B cell (primary cell): ENCODE measurements around the gene TBATA. TPM values are rescaled to one million over a fixed set of nuclear protein-coding genes. Genes with fewer than 3 reads are reported as not detected.

Source experiments
- ATAC-seq: fragments of 200-7000 bp; cut with Tn5 transposase; one replicate; pipeline ENCODE4 v1.10.0; 2021; ENCODE audit warnings: low read depth, mild to moderate bottlenecking, moderate number of reproducible peaks, moderate library complexity
- CTCF ChIA-PET: fragments of 350-600 bp; sonication (Branson Sonifier 250); formaldehyde crosslinking; loops from one replicate; lab custom pipeline; 2021; ENCODE audit warnings: antibody characterized with exemption, inconsistent platforms; lab: Charles Lee
- POLR2A ChIA-PET: fragments of 350-600 bp; sonication (Branson Sonifier 250); formaldehyde crosslinking; loops from one replicate; lab custom pipeline; 2021; ENCODE audit warnings: antibody characterized with exemption; lab: Charles Lee
- DNase-seq: peaks from one replicate; pipeline ENCODE4 v3.0.0; 2013
- H2AFZ ChIP-seq: 2 replicates; pipeline ENCODE4 v1.6.1; 2012; ENCODE audit warnings: mild to moderate bottlenecking, low read depth, low read length; ENCODE audit not compliant: insufficient read depth, poor library complexity, severe bottlenecking
- H3K27ac ChIP-seq, 2 donors: 1 replicate in 1 of 2; 2 replicates in 1 of 2; pipeline ENCODE4 v1.5.1; 2012 to 2013; ENCODE audit warnings: low read length in 2 of 2, mild to moderate bottlenecking in 2 of 2, moderate library complexity in 1 of 2
- H3K27me3 ChIP-seq, 4 experiments: fragments of 200-600 bp in 1 of 4; sonication (generic) in 1 of 4; replicated peaks in 1 of 4; 1 replicate in 2 of 4; 2 replicates in 2 of 4; pipeline versions ENCODE4 v1.6.1 to v1.7.0; 2013 to 2016; ENCODE audit warnings: low read length in 3 of 4, mild to moderate bottlenecking in 2 of 4, mixed read lengths in 1 of 4, moderate library complexity in 1 of 4; ENCODE audit not compliant: insufficient read depth in 4 of 4, control insufficient read depth in 3 of 4; ENCODE audit errors: control extremely low read depth in 1 of 4
- H3K36me3 ChIP-seq, 2 experiments: replicated peaks in 1 of 2; 1 replicate in 1 of 2; 2 replicates in 1 of 2; pipeline versions ENCODE4 v1.6.1 to v1.7.1; 2013; ENCODE audit warnings: low read length in 1 of 2; ENCODE audit not compliant: insufficient read depth in 2 of 2, control insufficient read depth in 1 of 2; ENCODE audit errors: control extremely low read depth in 1 of 2, extremely low read depth in 1 of 2
- H3K4me1 ChIP-seq, 2 donors: fragments of 200-600 bp in 1 of 2; sonication (generic) in 1 of 2; 1 replicate in 1 of 2; 2 replicates in 1 of 2; pipeline versions ENCODE4 v1.5.1 to v1.6.1; 2013 to 2017; ENCODE audit warnings: low read length in 2 of 2; ENCODE audit not compliant: control insufficient read depth in 2 of 2, insufficient read depth in 2 of 2
- H3K4me2 ChIP-seq: replicated peaks from 2 replicates; pipeline ENCODE3; 2012; ENCODE audit warnings: mild to moderate bottlenecking, low read depth, low read length; ENCODE audit not compliant: poor library complexity, severe bottlenecking
- H3K4me3 ChIP-seq, 5 experiments: fragments of 200-600 bp in 1 of 5; sonication (generic) in 1 of 5; 1 replicate in 3 of 5; 2 replicates in 2 of 5; pipeline versions ENCODE4 v1.5.1 to v1.7.0; 2011 to 2016; ENCODE audit warnings: low read length in 4 of 5, mild to moderate bottlenecking in 4 of 5, low read depth in 2 of 5, control low read depth in 1 of 5, moderate library complexity in 1 of 5; ENCODE audit not compliant: insufficient read depth in 1 of 5; ENCODE audit errors: control extremely low read depth in 1 of 5, extremely low read depth in 1 of 5
- H3K79me2 ChIP-seq: fragments of 200-600 bp; sonication (generic); one replicate; pipeline ENCODE4 v1.6.0; 2016; ENCODE audit warnings: low read length; ENCODE audit not compliant: control insufficient read depth, insufficient read depth
- H3K9ac ChIP-seq: fragments of 200-600 bp; sonication (generic); 2 replicates; pipeline ENCODE4 v1.6.1; 2017; ENCODE audit warnings: mild to moderate bottlenecking, low read length, moderate library complexity
- H3K9me3 ChIP-seq, 3 donors: one replicate each; pipeline versions ENCODE4 v1.6.1 to v1.7.1; 2013; ENCODE audit warnings: low read length in 2 of 3; ENCODE audit not compliant: control insufficient read depth in 2 of 3, insufficient read depth in 1 of 3; ENCODE audit errors: control extremely low read depth in 1 of 3
- H4K20me1 ChIP-seq: 2 replicates; pipeline ENCODE4 v1.6.0; 2012; ENCODE audit warnings: mild to moderate bottlenecking, low read length; ENCODE audit not compliant: insufficient read depth, control insufficient read depth, poor library complexity, severe bottlenecking
- H3K27ac Mint-ChIP-seq: one replicate; pipeline ENCODE4 v1.8.0; 2021; ENCODE audit warnings: mixed read lengths
- H3K27me3 Mint-ChIP-seq: one replicate; pipeline ENCODE4 v1.8.0; 2021; ENCODE audit warnings: mixed read lengths
- H3K4me1 Mint-ChIP-seq: one replicate; pipeline ENCODE4 v1.8.0; 2021; ENCODE audit warnings: mixed read lengths
- H3K4me3 Mint-ChIP-seq: one replicate; pipeline ENCODE4 v1.8.0; 2021; ENCODE audit warnings: mixed read lengths
- H3K9me3 Mint-ChIP-seq: one replicate; pipeline ENCODE4 v1.8.0; 2022; ENCODE audit warnings: mixed read lengths; ENCODE audit not compliant: insufficient read depth
- EZH2 ChIP-seq: IDR thresholded peaks from 2 replicates; pipeline ENCODE4 v1.6.1; 2012; ENCODE audit warnings: borderline replicate concordance, low read depth, mild to moderate bottlenecking, moderate library complexity, low read length; ENCODE audit not compliant: insufficient read depth, poor library complexity, severe bottlenecking
- WGBS: methylation state at CpG from one replicate; pipeline ENCODE4 v1.1.5; 2013; ENCODE audit warnings: missing lambda C conversion rate; ENCODE audit not compliant: insufficient coverage; 5-methylcytosine and 5-hydroxymethylcytosine counted together
- intact Hi-C: fragments of 100-400 bp; cut with micrococcal nuclease; formaldehyde crosslinking; loops from one replicate; pipeline ENCODE4 v1.10.0; 2022
- polyA plus RNA-seq: library from polyadenylated mRNA; depleted of rRNA; stranded (reverse); fragments of >200 nt; gene quantifications from 2 replicates; pipeline ENCODE4 v1.2.3, GENCODE V29; 2012
- total RNA-seq, 2 donors: library from RNA; stranded (reverse); fragments of 120-200 nt in 1 of 2; gene quantifications; 1 replicate in 1 of 2; 2 replicates in 1 of 2; pipeline versions ENCODE4 v1.2.3 to v1.2.4, GENCODE V29; 2013 to 2022
- TF ChIP-seq, protein P1 (sequence below): fragments of 200-600 bp; IDR thresholded peaks from one replicate; pipeline ENCODE4 v1.8.0; 2022; ENCODE audit warnings: antibody characterized with exemption, mild to moderate bottlenecking

The TBATA gene
- total and polyA plus RNA-seq, 2 donors (not counting 1 experiment from before 2014, with no cell fraction given) = not detected

DNA sequence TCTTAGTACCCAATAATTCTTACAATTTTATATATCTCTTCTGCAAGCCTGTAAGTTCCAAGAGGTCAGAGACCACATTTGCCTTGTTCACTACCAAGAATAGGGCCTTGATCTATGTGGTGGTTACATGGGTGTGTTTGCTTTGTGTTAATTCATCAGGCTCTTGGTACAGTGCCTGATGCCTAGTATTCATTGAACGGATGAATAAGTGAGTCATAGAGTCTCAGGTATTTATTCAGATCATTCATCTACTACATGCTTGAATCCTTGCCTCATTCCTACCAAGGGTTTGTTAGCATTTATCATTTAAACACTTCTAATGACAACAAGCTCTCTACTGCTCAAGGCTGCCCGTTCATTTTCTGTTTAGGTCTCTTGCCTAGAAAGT lies 19.2 kb upstream of the TBATA start:
- H2AFZ ChIP-seq = no peak overlapping the region
- no peaks in the 10 kb centered on the region for H3K36me3 ChIP-seq
- H3K9me3 Mint-ChIP-seq = no peaks in the 10 kb centered on the region
- H3K4me3 ChIP-seq = no peak overlapping the region
- POLR2A ChIA-PET = no interaction called here
- ATAC-seq (no peak), DNase-seq (no peak)
- 67% methylated on average over 1 of the region's 2 CpGs for WGBS
- H3K27ac ChIP-seq = no peak overlapping the region
- no peaks in the 10 kb centered on the region for H3K4me1 ChIP-seq
- H3K4me2 ChIP-seq = no peak overlapping the region
- CTCF ChIA-PET = no interaction called here
- intact Hi-C loops = no loop called here
- peaks cover 36% of the 10 kb centered on the region for H3K27me3 Mint-ChIP-seq
- H3K27ac Mint-ChIP-seq = no peak overlapping the region
- H3K27me3 ChIP-seq = peaks cover 0 to 6% (median 3%) of the 10 kb centered on the region in 4 experiments
- H3K9me3 ChIP-seq = no peaks in the 10 kb centered on the region
- H3K9ac ChIP-seq = no peak overlapping the region
- H3K4me3 Mint-ChIP-seq = no peak overlapping the region
- TF ChIP-seq, protein P1, sequence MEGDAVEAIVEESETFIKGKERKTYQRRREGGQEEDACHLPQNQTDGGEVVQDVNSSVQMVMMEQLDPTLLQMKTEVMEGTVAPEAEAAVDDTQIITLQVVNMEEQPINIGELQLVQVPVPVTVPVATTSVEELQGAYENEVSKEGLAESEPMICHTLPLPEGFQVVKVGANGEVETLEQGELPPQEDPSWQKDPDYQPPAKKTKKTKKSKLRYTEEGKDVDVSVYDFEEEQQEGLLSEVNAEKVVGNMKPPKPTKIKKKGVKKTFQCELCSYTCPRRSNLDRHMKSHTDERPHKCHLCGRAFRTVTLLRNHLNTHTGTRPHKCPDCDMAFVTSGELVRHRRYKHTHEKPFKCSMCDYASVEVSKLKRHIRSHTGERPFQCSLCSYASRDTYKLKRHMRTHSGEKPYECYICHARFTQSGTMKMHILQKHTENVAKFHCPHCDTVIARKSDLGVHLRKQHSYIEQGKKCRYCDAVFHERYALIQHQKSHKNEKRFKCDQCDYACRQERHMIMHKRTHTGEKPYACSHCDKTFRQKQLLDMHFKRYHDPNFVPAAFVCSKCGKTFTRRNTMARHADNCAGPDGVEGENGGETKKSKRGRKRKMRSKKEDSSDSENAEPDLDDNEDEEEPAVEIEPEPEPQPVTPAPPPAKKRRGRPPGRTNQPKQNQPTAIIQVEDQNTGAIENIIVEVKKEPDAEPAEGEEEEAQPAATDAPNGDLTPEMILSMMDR = no peak
- no peak for TF ChIP-seq EZH2
- no peaks in the 10 kb centered on the region for H3K4me1 Mint-ChIP-seq
- no peaks in the 10 kb centered on the region for H4K20me1 ChIP-seq
- no peaks in the 10 kb centered on the region for H3K79me2 ChIP-seq

- Histone ChIP-seq H3K27me3 (peaks cover 0 to 6% (median 3%) of the 10 kb centered on the region in 4 experiments), H4K20me1 (no peaks in the 10 kb centered on the region), H3K9me3 (no peaks in the 10 kb centered on the region), H3K36me3 (no peaks in the 10 kb centered on the region), H3K4me1 (no peaks in the 10 kb centered on the region), H2AFZ (no peak overlapping the region), H3K79me2 (no peaks in the 10 kb centered on the region), H3K4me3 (no peak overlapping the region), H3K9ac (no peak overlapping the region), H3K27ac (no peak overlapping the region), H3K4me2 (no peak overlapping the region)
- Mint-ChIP-seq H3K4me3 (no peak overlapping the region), H3K27ac (no peak overlapping the region), H3K9me3 (no peaks in the 10 kb centered on the region), H3K27me3 (peaks cover 37% of the 10 kb centered on the region), H3K4me1 (no peaks in the 10 kb centered on the region)
- CTCF ChIA-PET = no interaction called here
- no peak for ATAC-seq
- DNase-seq = no peak
- intact Hi-C loops = no loop called here
- no peak for TF ChIP-seq EZH2
- TF ChIP-seq, protein P1 = no peak
- no CpG with 5 or more reads among the region's 2 CpGs for WGBS
- POLR2A ChIA-PET = no interaction called here
Observed at GRCh38 chr10:70803775-70804420, 18.7 kb upstream of the TBATA start.
